Astrocyte (in vitro differentiated cells and primary cell): ENCODE results near the gene RAD51B. TPM values are rescaled to one million over a fixed set of nuclear protein-coding genes. Genes with fewer than 3 reads are reported as not detected.

Experiments
- DNase-seq: peaks from one replicate; pipeline ENCODE4 v3.0.0-alpha.2; 2010; ENCODE audit warnings: low read depth
- FAIRE-seq: peaks from 2 replicates; lab custom pipeline; 2011; peaks lifted over from hg19 to GRCh38; lab: Jason Lieb, UNC
- H2AFZ ChIP-seq: 2 replicates; pipeline ENCODE4 v1.6.0; 2012; ENCODE audit warnings: low read depth, low read length, inconsistent platforms
- H3K27ac ChIP-seq: 2 replicates; pipeline ENCODE4 v1.5.1; 2011; ENCODE audit warnings: low read depth, low read length, inconsistent platforms
- H3K27me3 ChIP-seq: 2 replicates; pipeline ENCODE4 v1.6.0; 2011; ENCODE audit warnings: low read length, inconsistent platforms; ENCODE audit not compliant: insufficient read depth
- H3K36me3 ChIP-seq: 2 replicates; pipeline ENCODE4 v1.5.1; 2011; ENCODE audit warnings: low read length, inconsistent platforms; ENCODE audit not compliant: insufficient read depth
- H3K4me1 ChIP-seq: 2 replicates; pipeline ENCODE4 v1.5.1; 2011; ENCODE audit warnings: low read length, inconsistent platforms; ENCODE audit not compliant: insufficient read depth
- H3K4me2 ChIP-seq: 2 replicates; pipeline ENCODE4 v1.6.0; 2012; ENCODE audit warnings: low read length, inconsistent platforms
- H3K4me3 ChIP-seq: 2 replicates; pipeline ENCODE4 v1.5.1; 2011; ENCODE audit warnings: low read depth, mild to moderate bottlenecking, low read length, inconsistent platforms; ENCODE audit not compliant: insufficient read depth
- H3K79me2 ChIP-seq: 2 replicates; pipeline ENCODE4 v1.6.0; 2012; ENCODE audit warnings: mild to moderate bottlenecking, low read length, inconsistent platforms; ENCODE audit not compliant: insufficient read depth
- H3K9ac ChIP-seq: 2 replicates; pipeline ENCODE4 v1.6.0; 2012; ENCODE audit warnings: mild to moderate bottlenecking, low read length, inconsistent platforms
- H3K9me3 ChIP-seq: 2 replicates; pipeline ENCODE4 v1.5.1; 2012; ENCODE audit warnings: low read depth, mild to moderate bottlenecking, low read length, inconsistent platforms; ENCODE audit not compliant: insufficient read depth
- H4K20me1 ChIP-seq: 2 replicates; pipeline ENCODE4 v1.6.0; 2012; ENCODE audit warnings: low read length, inconsistent platforms; ENCODE audit not compliant: insufficient read depth
- H3K27ac Mint-ChIP-seq: one replicate; pipeline ENCODE4 v1.8.0; 2021; ENCODE audit warnings: mild to moderate bottlenecking, mixed read lengths; ENCODE audit not compliant: unreplicated experiment
- H3K27me3 Mint-ChIP-seq: one replicate; pipeline ENCODE4 v1.8.0; 2021; ENCODE audit warnings: low read depth, mixed read lengths; ENCODE audit not compliant: unreplicated experiment
- H3K36me3 Mint-ChIP-seq: one replicate; pipeline ENCODE4 v1.8.0; 2021; ENCODE audit warnings: low read depth, mixed read lengths; ENCODE audit not compliant: unreplicated experiment
- H3K4me1 Mint-ChIP-seq: one replicate; pipeline ENCODE4 v1.8.0; 2021; ENCODE audit warnings: low read depth, mixed read lengths; ENCODE audit not compliant: unreplicated experiment
- H3K4me3 Mint-ChIP-seq: one replicate; pipeline ENCODE4 v1.8.0; 2021; ENCODE audit warnings: mild to moderate bottlenecking, moderate library complexity, mixed read lengths; ENCODE audit not compliant: unreplicated experiment
- H3K9me3 Mint-ChIP-seq: one replicate; pipeline ENCODE4 v1.8.0; 2021; ENCODE audit warnings: mild to moderate bottlenecking, mixed read lengths; ENCODE audit not compliant: unreplicated experiment
- CTCF ChIP-seq: IDR thresholded peaks from 2 replicates; pipeline ENCODE4 v1.5.1; 2011; ENCODE audit warnings: low read depth, mild to moderate bottlenecking, inconsistent platforms, low read length, moderate library complexity; ENCODE audit not compliant: insufficient read depth
- EZH2 ChIP-seq: IDR thresholded peaks from 2 replicates; pipeline ENCODE4 v1.6.1; 2012; ENCODE audit warnings: mild to moderate bottlenecking, low read length, inconsistent platforms; ENCODE audit not compliant: insufficient read depth
- total RNA-seq: library from RNA; stranded (reverse); gene quantifications from 2 replicates; pipeline ENCODE4 v1.2.1, GENCODE V29; 2021

Gene RAD51B
- total RNA-seq, 1 donor from 2014 or later, result 10.8 TPM

DNA sequence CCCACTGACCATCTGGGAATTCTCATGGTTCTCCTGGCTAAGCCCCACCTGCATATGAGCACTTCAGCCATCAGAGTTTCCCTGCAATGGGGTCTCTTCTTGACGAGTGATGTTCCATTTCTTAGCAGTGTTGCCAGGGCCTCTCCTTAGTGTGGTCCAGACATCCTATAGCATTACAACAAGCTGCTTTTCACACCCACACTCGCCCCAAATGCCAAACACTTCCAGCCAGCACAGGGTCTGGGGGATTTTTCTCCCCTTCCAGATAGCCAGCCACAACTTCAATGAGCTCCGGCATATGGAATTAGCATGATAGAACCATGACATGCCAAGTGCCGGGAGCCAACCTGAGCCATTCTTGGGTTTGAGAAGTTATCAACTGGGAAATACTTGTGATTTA, 705.9 kb downstream of the RAD51B start:
- H3K4me1 Mint-ChIP-seq, result peaks cover 28% of the 10 kb centered on the region
- H3K27me3 Mint-ChIP-seq, result no peaks in the 10 kb centered on the region

DNA sequence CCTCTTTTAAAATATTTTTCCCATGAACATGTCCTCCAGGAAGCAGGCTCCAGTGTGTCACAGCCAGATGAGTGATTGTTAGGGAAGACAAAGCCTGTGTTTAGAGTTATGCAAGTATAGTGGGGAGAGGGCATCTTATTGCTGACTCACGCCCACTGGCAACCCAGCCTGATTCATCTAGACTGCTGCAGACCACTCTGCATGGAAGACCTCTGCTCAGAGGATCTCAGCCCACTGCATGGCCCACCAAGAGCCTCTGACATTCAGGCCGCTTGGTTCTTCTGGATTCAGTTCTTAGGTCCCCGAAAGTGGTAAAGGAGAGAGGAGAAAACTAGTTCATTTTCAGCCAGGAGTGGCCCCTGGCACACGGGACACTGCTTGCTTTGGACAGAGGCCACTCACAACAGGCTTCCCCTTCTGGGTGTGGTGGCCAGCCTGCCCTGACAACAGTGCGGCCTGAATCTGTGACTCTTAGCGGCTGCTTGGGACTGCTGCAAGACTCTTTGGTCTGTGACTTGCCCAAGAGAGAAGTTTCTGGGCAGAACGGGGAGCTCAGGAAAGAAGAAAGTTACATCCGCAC, 707.0 kb downstream of the RAD51B start:
- H3K27me3 Mint-ChIP-seq, result no peaks in the 10 kb centered on the region
- H3K9me3 Mint-ChIP-seq, result peaks cover 20% of the 10 kb centered on the region

More for the DNA sequence above, 705.9 kb downstream of the RAD51B start:
- H3K4me3 ChIP-seq, result no peak overlapping the region
- no peaks in the 10 kb centered on the region for H3K9me3 ChIP-seq
- H3K79me2 ChIP-seq, result no peaks in the 10 kb centered on the region
- H3K27me3 ChIP-seq, result no peaks in the 10 kb centered on the region
- Mint-ChIP-seq H3K36me3 (no peaks in the 10 kb centered on the region), H3K4me3 (no peak overlapping the region), H3K27ac (no peak overlapping the region), H3K9me3 (peaks cover 18% of the 10 kb centered on the region)
- TF ChIP-seq CTCF, result no peak
- no peak for TF ChIP-seq EZH2
- DNase-seq, result no peak
- no peak for FAIRE-seq
- H4K20me1 ChIP-seq, result no peaks in the 10 kb centered on the region
- H3K9ac ChIP-seq, result no peak overlapping the region
- no peak overlapping the region for H3K27ac ChIP-seq
- H3K36me3 ChIP-seq, result no peaks in the 10 kb centered on the region
- peaks cover 11% of the 10 kb centered on the region for H3K4me1 ChIP-seq
- no peak overlapping the region for H2AFZ ChIP-seq
- no peak overlapping the region for H3K4me2 ChIP-seq

More for the DNA sequence above, 707.0 kb downstream of the RAD51B start:
- Histone ChIP-seq H3K9me3 (no peaks in the 10 kb centered on the region), H3K4me2 (no peak overlapping the region), H3K4me1 (peaks cover 8% of the 10 kb centered on the region), H3K9ac (no peak overlapping the region), H3K27ac (no peak overlapping the region), H2AFZ (no peak overlapping the region), H4K20me1 (no peaks in the 10 kb centered on the region), H3K79me2 (no peaks in the 10 kb centered on the region), H3K27me3 (no peaks in the 10 kb centered on the region), H3K4me3 (no peak overlapping the region), H3K36me3 (no peaks in the 10 kb centered on the region)
- peak; percentile 67 for DNase-seq
- Mint-ChIP-seq H3K4me3 (no peak overlapping the region), H3K36me3 (no peaks in the 10 kb centered on the region), H3K27ac (no peak overlapping the region), H3K4me1 (peaks cover 17% of the 10 kb centered on the region)
- TF ChIP-seq CTCF (no peak), EZH2 (no peak)
- FAIRE-seq, result no peak
